ENCODE data around the gene MARVELD2. TPM values are rescaled to one million over a fixed set of nuclear protein-coding genes. Genes with fewer than 3 reads are reported as not detected.
A peak's percentile ranks its signal among the peaks of the same experiment; 100 is the strongest.

Gene MARVELD2
- total and polyA plus RNA-seq, 2 of the 13 experiments (the other 11 are each of a cell fraction or from before 2014, with no cell fraction given), result 11.1 to 15.4 TPM

DNA sequence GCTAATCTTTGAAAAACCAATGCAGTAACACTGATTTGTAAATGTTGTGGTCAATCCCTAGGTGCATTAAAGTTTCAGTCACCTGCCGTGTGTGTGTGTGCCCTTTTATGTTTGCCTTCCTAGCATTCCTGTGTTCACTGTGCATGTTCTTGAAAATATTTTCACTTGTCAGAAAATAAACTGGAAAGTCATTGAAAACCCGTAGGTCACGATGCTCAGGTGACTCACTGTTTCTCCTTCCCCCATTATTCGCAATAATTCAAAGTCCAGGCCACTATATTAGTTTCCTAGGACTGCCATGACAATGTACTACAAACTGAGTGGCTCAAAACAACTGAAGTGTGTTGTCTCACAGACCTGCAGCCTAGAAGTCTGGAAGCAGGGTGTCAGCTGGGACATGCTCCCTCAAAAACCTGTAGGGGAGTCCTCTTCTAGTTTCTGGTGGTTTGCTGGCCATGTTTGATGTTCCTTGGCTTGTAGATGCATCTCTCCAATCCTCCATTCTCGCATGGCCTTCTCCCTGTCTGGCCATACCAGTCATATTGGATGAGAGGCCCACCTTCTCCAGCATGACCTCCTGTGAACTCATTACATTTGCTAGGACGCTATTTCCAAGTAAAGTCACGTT, 29.3 kb downstream of the MARVELD2 start (continued):
- TF ChIP-seq, protein P1, sequence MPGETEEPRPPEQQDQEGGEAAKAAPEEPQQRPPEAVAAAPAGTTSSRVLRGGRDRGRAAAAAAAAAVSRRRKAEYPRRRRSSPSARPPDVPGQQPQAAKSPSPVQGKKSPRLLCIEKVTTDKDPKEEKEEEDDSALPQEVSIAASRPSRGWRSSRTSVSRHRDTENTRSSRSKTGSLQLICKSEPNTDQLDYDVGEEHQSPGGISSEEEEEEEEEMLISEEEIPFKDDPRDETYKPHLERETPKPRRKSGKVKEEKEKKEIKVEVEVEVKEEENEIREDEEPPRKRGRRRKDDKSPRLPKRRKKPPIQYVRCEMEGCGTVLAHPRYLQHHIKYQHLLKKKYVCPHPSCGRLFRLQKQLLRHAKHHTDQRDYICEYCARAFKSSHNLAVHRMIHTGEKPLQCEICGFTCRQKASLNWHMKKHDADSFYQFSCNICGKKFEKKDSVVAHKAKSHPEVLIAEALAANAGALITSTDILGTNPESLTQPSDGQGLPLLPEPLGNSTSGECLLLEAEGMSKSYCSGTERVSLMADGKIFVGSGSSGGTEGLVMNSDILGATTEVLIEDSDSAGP (CRISPR knock-in tag; IDR thresholded peaks at IDR 0.05; ENCODE audit: borderline replicate concordance), result no peak
- TF ChIP-seq, protein P2, sequence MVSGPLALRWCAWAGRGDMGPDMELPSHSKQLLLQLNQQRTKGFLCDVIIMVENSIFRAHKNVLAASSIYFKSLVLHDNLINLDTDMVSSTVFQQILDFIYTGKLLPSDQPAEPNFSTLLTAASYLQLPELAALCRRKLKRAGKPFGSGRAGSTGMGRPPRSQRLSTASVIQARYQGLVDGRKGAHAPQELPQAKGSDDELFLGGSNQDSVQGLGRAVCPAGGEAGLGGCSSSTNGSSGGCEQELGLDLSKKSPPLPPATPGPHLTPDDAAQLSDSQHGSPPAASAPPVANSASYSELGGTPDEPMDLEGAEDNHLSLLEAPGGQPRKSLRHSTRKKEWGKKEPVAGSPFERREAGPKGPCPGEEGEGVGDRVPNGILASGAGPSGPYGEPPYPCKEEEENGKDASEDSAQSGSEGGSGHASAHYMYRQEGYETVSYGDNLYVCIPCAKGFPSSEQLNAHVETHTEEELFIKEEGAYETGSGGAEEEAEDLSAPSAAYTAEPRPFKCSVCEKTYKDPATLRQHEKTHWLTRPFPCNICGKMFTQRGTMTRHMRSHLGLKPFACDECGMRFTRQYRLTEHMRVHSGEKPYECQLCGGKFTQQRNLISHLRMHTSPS (CRISPR knock-in tag; IDR thresholded peaks at IDR 0.05; ENCODE audit: low read depth), result no peak
- TF ChIP-seq AGO2 (optimal IDR thresholded peaks at IDR 0.05; ENCODE audit: low read depth, low read length) (no peak), BHLHE40 (IDR thresholded peaks at IDR 0.05; ENCODE audit: low read length) (peak; percentile 96), HOXA3 (CRISPR knock-in tag; IDR thresholded peaks at IDR 0.05) (peak; percentile 40; the same call in 1 of the 2 replicates), ZNF230 (CRISPR knock-in tag; IDR thresholded peaks at IDR 0.05) (no peak), ZNF510 (CRISPR knock-in tag; IDR thresholded peaks at IDR 0.05; ENCODE audit: low read depth) (no peak), YEATS4 (CRISPR knock-in tag; IDR thresholded peaks at IDR 0.05; ENCODE audit: borderline replicate concordance) (0 out of 2 replicates have a peak, but pooled peaks have one; percentile 24), ZNF501 (CRISPR knock-in tag; IDR thresholded peaks at IDR 0.05) (0 out of 2 replicates have a peak, but pooled peaks have one; percentile 40), MBD4 (IDR thresholded peaks at IDR 0.05; ENCODE audit: borderline replicate concordance, low read length) (peak; percentile 59; the same call in 1 of the 2 replicates), ADNP (CRISPR knock-in tag; IDR thresholded peaks at IDR 0.05) (no peak), TEAD3 (CRISPR knock-in tag; optimal IDR thresholded peaks at IDR 0.05; ENCODE audit: borderline replicate concordance) (peak; percentile 90), ZNF446 (CRISPR knock-in tag; IDR thresholded peaks at IDR 0.05) (no peak), ZNF7 (CRISPR knock-in tag; IDR thresholded peaks at IDR 0.05) (peak; percentile 99), ZNF530 (CRISPR knock-in tag; IDR thresholded peaks at IDR 0.05; ENCODE audit: low read depth) (no peak)
- TF ChIP-seq, protein P3, sequence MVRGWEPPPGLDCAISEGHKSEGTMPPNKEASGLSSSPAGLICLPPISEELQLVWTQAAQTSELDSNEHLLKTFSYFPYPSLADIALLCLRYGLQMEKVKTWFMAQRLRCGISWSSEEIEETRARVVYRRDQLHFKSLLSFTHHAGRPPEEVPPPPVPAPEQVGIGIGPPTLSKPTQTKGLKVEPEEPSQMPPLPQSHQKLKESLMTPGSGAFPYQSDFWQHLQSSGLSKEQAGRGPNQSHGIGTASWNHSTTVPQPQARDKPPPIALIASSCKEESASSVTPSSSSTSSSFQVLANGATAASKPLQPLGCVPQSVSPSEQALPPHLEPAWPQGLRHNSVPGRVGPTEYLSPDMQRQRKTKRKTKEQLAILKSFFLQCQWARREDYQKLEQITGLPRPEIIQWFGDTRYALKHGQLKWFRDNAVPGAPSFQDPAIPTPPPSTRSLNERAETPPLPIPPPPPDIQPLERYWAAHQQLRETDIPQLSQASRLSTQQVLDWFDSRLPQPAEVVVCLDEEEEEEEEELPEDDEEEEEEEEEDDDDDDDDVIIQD (CRISPR knock-in tag; IDR thresholded peaks at IDR 0.05; ENCODE audit: low read depth), result peak; percentile 62; the same call in 1 of the 2 replicates
- TF ChIP-seq, protein P4, sequence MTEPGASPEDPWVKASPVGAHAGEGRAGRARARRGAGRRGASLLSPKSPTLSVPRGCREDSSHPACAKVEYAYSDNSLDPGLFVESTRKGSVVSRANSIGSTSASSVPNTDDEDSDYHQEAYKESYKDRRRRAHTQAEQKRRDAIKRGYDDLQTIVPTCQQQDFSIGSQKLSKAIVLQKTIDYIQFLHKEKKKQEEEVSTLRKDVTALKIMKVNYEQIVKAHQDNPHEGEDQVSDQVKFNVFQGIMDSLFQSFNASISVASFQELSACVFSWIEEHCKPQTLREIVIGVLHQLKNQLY (CRISPR knock-in tag; IDR thresholded peaks at IDR 0.05), result no peak
- TF ChIP-seq, protein P5, sequence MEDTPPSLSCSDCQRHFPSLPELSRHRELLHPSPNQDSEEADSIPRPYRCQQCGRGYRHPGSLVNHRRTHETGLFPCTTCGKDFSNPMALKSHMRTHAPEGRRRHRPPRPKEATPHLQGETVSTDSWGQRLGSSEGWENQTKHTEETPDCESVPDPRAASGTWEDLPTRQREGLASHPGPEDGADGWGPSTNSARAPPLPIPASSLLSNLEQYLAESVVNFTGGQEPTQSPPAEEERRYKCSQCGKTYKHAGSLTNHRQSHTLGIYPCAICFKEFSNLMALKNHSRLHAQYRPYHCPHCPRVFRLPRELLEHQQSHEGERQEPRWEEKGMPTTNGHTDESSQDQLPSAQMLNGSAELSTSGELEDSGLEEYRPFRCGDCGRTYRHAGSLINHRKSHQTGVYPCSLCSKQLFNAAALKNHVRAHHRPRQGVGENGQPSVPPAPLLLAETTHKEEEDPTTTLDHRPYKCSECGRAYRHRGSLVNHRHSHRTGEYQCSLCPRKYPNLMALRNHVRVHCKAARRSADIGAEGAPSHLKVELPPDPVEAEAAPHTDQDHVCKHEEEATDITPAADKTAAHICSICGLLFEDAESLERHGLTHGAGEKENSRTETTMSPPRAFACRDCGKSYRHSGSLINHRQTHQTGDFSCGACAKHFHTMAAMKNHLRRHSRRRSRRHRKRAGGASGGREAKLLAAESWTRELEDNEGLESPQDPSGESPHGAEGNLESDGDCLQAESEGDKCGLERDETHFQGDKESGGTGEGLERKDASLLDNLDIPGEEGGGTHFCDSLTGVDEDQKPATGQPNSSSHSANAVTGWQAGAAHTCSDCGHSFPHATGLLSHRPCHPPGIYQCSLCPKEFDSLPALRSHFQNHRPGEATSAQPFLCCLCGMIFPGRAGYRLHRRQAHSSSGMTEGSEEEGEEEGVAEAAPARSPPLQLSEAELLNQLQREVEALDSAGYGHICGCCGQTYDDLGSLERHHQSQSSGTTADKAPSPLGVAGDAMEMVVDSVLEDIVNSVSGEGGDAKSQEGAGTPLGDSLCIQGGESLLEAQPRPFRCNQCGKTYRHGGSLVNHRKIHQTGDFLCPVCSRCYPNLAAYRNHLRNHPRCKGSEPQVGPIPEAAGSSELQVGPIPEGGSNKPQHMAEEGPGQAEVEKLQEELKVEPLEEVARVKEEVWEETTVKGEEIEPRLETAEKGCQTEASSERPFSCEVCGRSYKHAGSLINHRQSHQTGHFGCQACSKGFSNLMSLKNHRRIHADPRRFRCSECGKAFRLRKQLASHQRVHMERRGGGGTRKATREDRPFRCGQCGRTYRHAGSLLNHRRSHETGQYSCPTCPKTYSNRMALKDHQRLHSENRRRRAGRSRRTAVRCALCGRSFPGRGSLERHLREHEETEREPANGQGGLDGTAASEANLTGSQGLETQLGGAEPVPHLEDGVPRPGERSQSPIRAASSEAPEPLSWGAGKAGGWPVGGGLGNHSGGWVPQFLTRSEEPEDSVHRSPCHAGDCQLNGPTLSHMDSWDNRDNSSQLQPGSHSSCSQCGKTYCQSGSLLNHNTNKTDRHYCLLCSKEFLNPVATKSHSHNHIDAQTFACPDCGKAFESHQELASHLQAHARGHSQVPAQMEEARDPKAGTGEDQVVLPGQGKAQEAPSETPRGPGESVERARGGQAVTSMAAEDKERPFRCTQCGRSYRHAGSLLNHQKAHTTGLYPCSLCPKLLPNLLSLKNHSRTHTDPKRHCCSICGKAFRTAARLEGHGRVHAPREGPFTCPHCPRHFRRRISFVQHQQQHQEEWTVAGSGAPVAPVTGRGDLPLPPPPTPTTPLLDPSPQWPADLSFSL (CRISPR knock-in tag; IDR thresholded peaks at IDR 0.05), result peak; percentile 40; the same call in 1 of the 2 replicates

Data from HepG2 (cell line).